Measurements from ENCODE around the gene DUSP11.

DNA sequence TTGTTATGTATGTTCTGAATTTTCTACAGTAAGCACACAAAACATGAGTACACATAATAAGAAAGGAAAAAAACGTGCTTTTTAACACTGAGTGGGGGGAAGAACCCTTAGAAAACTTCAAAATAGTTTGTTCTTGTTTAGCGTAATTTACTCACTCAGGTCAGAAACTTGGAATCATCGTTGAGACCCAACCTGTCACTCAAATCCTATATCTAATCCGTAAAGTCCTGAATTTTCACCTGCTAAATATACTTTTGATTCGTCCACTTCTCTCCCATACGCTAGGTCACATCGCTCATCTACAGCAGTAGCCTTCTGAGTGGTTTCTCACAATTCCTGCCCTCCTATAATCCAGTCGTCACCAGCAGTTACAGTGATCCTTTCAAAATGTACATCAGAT is 43.5 kb downstream of the DUSP11 start:
- TF ChIP-seq, protein P1, sequence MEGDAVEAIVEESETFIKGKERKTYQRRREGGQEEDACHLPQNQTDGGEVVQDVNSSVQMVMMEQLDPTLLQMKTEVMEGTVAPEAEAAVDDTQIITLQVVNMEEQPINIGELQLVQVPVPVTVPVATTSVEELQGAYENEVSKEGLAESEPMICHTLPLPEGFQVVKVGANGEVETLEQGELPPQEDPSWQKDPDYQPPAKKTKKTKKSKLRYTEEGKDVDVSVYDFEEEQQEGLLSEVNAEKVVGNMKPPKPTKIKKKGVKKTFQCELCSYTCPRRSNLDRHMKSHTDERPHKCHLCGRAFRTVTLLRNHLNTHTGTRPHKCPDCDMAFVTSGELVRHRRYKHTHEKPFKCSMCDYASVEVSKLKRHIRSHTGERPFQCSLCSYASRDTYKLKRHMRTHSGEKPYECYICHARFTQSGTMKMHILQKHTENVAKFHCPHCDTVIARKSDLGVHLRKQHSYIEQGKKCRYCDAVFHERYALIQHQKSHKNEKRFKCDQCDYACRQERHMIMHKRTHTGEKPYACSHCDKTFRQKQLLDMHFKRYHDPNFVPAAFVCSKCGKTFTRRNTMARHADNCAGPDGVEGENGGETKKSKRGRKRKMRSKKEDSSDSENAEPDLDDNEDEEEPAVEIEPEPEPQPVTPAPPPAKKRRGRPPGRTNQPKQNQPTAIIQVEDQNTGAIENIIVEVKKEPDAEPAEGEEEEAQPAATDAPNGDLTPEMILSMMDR (IDR thresholded peaks at IDR 0.05 in 4 of 5, conservative IDR thresholded peaks at IDR 0.05 in 1 of 5) = no peak
- no peak for TF ChIP-seq POLR2A (IDR thresholded peaks at IDR 0.05)

All from gastrocnemius medialis (tissue), 4 donors.